ENCODE data around the gene MVK. TPM values are rescaled to one million over a fixed set of nuclear protein-coding genes. Genes with fewer than 3 reads are reported as not detected.

Gene MVK
- polyA plus RNA-seq, 1 of the 3 experiments (the other 2 are of a cell fraction): 7.0 TPM

- H3K4me1 ChIP-seq (ENCODE audit: control insufficient read depth in 1 of 2, insufficient read depth in 2 of 2, low read depth in 1 of 2, low read length in 1 of 2): peaks cover 0 to 66% of the 10 kb centered on the region in 2 experiments; a peak in 3 of 4 replicates
- TF ChIP-seq, protein P1, sequence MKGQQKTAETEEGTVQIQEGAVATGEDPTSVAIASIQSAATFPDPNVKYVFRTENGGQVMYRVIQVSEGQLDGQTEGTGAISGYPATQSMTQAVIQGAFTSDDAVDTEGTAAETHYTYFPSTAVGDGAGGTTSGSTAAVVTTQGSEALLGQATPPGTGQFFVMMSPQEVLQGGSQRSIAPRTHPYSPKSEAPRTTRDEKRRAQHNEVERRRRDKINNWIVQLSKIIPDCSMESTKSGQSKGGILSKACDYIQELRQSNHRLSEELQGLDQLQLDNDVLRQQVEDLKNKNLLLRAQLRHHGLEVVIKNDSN (IDR thresholded peaks at IDR 0.05; ENCODE audit: borderline replicate concordance, low read depth): no peak
- no peak for TF ChIP-seq RXRA (IDR thresholded peaks at IDR 0.05; ENCODE audit: borderline replicate concordance, low read depth)
- TF ChIP-seq TAF1 (IDR thresholded peaks at IDR 0.05; ENCODE audit: borderline replicate concordance, low read depth, low read length): no peak
- TF ChIP-seq NRF1 (IDR thresholded peaks at IDR 0.05; ENCODE audit: low read depth, low read length): no peak
- TF ChIP-seq SIN3A (IDR thresholded peaks at IDR 0.05; ENCODE audit: borderline replicate concordance, low read depth, low read length): no peak
- TF ChIP-seq CHD2 (IDR thresholded peaks at IDR 0.05; ENCODE audit: low read length, partially characterized antibody): peak; percentile 36
- TF ChIP-seq, protein P2, sequence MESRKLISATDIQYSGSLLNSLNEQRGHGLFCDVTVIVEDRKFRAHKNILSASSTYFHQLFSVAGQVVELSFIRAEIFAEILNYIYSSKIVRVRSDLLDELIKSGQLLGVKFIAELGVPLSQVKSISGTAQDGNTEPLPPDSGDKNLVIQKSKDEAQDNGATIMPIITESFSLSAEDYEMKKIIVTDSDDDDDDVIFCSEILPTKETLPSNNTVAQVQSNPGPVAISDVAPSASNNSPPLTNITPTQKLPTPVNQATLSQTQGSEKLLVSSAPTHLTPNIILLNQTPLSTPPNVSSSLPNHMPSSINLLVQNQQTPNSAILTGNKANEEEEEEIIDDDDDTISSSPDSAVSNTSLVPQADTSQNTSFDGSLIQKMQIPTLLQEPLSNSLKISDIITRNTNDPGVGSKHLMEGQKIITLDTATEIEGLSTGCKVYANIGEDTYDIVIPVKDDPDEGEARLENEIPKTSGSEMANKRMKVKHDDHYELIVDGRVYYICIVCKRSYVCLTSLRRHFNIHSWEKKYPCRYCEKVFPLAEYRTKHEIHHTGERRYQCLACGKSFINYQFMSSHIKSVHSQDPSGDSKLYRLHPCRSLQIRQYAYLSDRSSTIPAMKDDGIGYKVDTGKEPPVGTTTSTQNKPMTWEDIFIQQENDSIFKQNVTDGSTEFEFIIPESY (IDR thresholded peaks at IDR 0.05; ENCODE audit: borderline replicate concordance, low read depth): no peak
- TF ChIP-seq, protein P3, sequence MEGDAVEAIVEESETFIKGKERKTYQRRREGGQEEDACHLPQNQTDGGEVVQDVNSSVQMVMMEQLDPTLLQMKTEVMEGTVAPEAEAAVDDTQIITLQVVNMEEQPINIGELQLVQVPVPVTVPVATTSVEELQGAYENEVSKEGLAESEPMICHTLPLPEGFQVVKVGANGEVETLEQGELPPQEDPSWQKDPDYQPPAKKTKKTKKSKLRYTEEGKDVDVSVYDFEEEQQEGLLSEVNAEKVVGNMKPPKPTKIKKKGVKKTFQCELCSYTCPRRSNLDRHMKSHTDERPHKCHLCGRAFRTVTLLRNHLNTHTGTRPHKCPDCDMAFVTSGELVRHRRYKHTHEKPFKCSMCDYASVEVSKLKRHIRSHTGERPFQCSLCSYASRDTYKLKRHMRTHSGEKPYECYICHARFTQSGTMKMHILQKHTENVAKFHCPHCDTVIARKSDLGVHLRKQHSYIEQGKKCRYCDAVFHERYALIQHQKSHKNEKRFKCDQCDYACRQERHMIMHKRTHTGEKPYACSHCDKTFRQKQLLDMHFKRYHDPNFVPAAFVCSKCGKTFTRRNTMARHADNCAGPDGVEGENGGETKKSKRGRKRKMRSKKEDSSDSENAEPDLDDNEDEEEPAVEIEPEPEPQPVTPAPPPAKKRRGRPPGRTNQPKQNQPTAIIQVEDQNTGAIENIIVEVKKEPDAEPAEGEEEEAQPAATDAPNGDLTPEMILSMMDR (IDR thresholded peaks at IDR 0.05): no peak
- TF ChIP-seq IRF3 (IDR thresholded peaks at IDR 0.05; ENCODE audit: low read depth, low read length): no peak
- 0 out of 2 replicates have a peak, but pooled peaks have one; percentile 42 for TF ChIP-seq FOXJ3 (CRISPR knock-in tag; IDR thresholded peaks at IDR 0.05)
- no peak for TF ChIP-seq TEAD4 (IDR thresholded peaks at IDR 0.05; ENCODE audit: borderline replicate concordance, insufficient read depth)
- TF ChIP-seq RCOR1 (IDR thresholded peaks at IDR 0.05; ENCODE audit: low read length): peak; percentile 13; the same call in 1 of the 2 replicates
- peak in 1 of 2 experiments; percentile 77; a peak in 2 of 4 replicates for TF ChIP-seq EP300 (IDR thresholded peaks at IDR 0.05; ENCODE audit: borderline replicate concordance in 1 of 2, low read depth in 1 of 2, low read length in 1 of 2)
- no peak for TF ChIP-seq SMC3 (IDR thresholded peaks at IDR 0.05; ENCODE audit: low read depth, low read length)
- no peak for TF ChIP-seq JUND (IDR thresholded peaks at IDR 0.05)
- TF ChIP-seq GATA2 (CRISPR knock-in tag; IDR thresholded peaks at IDR 0.05): peak; percentile 24; the same call in 1 of the 2 replicates
- H3K9me2 ChIP-seq: no peaks in the 10 kb centered on the region
- H3F3A ChIP-seq (replicated peaks; ENCODE audit: insufficient read depth): no peaks in the 10 kb centered on the region
- ChIA-PET POLR2A (interaction anchor here (0.7 to 1.0 kb wide), 3 partner anchors 13 to 36 kb away, joined by 3 to 4 read pairs (median 4); no protein-coding TSS in a partner anchor), CTCF (interaction anchor here (0.8 to 5.2 kb wide), 5 partner anchors 20 to 227 kb away, joined by 3 to 33 read pairs (median 4); no protein-coding TSS in a partner anchor)
- no peak overlapping the region for H3K4me2 ChIP-seq
- no peaks in the 10 kb centered on the region for H3K79me2 ChIP-seq (ENCODE audit: insufficient read depth)
- H3K36me3 ChIP-seq (replicated peaks in 1 of 2; ENCODE audit: control insufficient read depth in 1 of 2, insufficient read depth in 2 of 2, low read length in 1 of 2): no peaks in the 10 kb centered on the region
- peak; percentile 58 for DNase-seq
- 36% methylated on average over 5 of the region's 5 CpGs for WGBS (ENCODE audit: low lambda C conversion rate)
- no peaks in the 10 kb centered on the region for H4K20me1 ChIP-seq (ENCODE audit: insufficient read depth)
- no peak overlapping the region for H3K9ac ChIP-seq
- H3K9me3 ChIP-seq: no peaks in the 10 kb centered on the region
- peaks cover 23% of the 10 kb centered on the region; the same call in 1 of the 2 replicates for H3K27me3 ChIP-seq (ENCODE audit: insufficient read depth)
- no peak overlapping the region for H3K4me3 ChIP-seq (ENCODE audit: low read depth in 2 of 2, low read length in 1 of 2)
- H2AFZ ChIP-seq (ENCODE audit: low read depth): no peak overlapping the region
- H3K27ac ChIP-seq (ENCODE audit: low read depth in 2 of 2, low read length in 1 of 2): peak overlapping the region in 1 of 2 experiments; percentile 77; a peak in 2 of 4 replicates
These were observed 44.5 kb downstream of the MVK start for GRCh38 chr12:109618082-109618481.
